Measurements from ENCODE around the gene C6orf120.
A peak's percentile ranks its signal among the peaks of the same experiment; 100 is the strongest.

C6orf120 gene

DNA sequence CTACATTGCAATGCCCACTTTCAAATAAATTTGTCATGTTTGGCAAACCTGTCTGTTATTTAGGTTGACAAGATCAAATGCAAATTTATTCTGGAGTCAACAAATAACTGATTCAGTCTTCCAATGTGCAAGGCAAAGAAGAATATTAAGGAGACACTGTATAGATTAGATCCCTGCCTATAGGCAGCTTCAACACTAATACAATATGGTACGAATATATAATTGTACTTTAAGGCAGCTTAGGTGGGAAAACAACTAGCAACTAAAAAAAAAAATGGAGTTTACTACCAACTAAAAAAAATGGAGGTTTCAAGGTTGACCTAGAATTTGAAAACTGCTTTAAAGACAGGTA lies 24.1 kb downstream of the C6orf120 start:
- DNase-seq, result no peak

DNA sequence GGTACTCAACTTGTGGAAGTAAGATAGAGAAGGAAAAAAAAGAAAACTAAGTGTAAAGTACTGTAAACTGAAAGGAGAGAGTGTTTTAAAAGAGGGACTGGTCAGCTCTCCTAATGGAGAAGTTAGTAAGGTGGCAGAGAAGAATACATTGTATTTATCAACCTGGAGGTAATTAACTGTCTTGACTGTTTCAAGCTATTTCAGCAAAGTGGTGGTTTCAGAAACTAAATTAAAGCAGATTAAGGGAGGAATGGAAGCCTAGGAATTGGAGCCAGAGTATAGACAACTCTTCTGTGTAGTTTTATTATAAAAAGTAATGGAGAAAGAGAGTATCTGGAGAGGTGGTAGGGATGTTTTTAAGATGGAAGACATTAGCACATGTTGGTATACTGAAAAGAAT lies 25.0 kb downstream of the C6orf120 start:
- DNase-seq, result no peak

DNA sequence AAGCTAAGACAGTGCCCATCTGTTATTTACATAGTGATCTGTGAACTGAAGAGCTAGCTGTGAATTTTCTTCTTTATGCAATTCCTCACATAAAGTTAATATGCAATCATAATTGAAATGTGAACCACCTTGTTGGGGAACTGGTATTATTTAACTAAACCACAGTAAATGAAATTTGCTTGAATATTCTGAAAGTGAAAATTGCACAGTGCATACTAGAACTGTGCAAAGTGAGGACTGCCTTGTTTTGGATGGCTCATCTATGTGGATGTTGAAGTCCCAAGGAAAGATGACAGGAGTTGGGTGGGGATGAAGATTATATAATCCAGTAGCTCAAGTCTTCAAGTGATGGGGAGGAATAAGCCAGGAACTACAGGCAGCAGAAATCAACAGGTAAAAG lies 28.0 kb downstream of the C6orf120 start:
- DNase-seq, result no peak

DNA sequence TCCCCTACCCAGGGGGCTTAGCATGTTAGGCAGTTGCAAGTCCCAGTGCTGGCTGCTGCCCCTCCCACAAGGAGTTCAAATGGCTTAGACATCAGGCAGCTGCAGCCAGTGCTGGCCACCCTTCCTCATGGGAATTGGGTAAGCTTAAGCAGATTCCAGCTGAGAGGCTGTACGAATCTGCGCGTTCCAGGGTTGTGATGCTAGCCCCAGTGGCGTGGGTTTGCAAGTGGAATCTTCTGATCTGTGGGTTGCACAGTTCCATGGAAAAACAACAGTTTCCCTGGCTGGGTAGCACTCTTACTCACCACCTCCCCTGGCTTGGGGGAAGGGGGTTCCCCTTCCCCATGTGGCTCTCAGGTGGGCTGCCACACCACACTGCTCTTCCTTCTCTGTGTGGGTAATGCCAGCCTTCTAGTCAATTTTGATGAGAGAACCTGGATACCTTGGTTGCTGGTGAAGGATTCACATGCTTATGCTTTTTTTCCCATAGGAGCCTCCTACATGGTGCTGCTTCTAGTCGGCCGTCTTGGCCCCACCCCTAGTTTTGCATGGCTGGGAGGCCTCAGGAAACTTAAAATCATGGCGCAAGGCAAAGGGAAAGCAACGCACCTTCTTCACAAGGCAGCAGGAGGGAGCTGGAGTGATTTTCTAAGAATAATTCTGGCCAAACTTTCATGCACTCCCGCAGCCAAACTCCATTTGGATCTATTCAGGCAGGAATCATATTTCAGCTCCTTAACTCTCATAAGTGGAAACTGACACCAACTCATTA lies 36.5 kb downstream of the C6orf120 start:
- DNase-seq, result no peak

DNA sequence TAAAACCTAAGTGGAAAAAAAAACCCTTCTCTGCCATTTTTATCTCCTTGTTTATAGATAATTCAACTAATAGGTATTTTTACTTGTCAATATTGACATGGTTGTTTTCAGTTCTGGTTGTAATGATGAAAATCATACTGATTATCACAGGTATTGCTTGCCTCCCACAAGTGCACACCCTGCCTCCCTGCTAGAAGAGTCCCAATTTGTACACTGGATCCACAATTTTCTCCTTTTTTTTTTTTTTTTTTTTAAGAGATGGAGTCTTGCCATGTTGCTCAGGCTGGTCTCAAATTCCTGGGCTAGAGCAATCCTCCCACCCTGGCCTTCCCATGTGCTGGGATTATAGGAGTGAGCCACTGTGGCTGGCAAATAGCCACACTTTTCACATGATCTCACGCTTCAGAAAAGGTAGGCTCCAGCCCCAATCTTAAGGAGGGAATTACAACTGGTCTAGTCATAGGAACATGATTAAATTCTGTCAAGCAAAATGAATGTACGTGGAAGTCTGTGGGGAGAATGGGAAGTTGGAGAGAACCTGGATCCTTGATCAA lies 37.1 kb downstream of the C6orf120 start:
- no peak for DNase-seq

DNA sequence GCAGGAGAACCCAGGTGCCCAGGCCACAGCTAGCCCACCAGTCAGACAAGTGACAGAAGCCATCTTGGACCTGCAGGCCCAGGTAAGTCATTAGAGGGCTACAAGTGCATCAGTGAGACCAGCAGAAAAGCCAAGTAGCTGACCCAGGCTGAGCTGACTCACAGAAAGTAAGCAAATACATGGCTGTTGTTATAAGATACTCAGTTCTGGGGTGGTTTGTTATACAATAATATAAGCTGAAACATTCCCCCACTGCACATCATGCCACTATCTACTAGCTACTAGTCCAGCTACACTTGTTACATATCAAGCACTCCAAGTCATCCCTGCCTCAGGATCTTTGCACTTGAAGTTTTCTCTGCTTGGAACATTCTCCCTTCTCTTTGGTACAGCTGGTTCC lies 39.4 kb downstream of the C6orf120 start:
- no peak for DNase-seq

DNA sequence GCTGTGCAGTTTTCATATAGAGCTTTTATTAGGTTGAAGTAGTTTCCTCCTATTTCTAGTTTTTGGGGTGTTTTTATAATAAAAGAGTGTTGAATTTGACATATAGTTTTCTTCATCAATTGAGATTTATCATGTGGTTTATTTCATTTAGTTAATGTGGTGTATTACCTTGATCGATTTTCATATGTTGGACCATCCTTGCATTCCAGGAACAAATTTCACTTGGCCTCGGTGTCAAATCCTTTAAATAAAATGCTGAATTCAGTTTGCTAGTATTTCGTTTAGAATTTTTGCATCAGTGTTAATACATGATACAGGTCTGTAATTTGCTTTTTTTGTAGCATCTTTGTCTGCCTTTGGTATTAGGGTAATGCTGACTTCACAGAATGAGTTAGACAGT lies 43.5 kb downstream of the C6orf120 start:
- no peak for DNase-seq

DNA sequence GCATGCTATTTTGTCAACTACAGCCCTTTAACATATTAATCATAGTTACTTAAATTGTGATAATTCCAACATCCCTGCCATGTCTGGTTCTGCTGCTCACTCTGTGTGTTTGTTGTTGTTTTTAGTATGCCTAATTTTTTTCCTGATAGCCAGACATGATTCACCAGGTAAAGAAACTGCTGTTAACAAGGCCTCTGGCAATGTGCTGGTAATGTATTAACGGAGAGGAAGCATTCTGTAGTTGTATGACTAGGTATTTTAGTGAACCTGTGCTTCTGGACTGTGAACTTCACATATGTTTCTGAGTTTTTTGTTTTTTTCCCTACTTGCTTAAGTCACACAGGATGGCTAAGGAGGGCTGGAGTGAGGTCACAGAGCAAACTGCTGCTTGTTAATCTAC lies 44.6 kb downstream of the C6orf120 start:
- DNase-seq, result no peak

DNA sequence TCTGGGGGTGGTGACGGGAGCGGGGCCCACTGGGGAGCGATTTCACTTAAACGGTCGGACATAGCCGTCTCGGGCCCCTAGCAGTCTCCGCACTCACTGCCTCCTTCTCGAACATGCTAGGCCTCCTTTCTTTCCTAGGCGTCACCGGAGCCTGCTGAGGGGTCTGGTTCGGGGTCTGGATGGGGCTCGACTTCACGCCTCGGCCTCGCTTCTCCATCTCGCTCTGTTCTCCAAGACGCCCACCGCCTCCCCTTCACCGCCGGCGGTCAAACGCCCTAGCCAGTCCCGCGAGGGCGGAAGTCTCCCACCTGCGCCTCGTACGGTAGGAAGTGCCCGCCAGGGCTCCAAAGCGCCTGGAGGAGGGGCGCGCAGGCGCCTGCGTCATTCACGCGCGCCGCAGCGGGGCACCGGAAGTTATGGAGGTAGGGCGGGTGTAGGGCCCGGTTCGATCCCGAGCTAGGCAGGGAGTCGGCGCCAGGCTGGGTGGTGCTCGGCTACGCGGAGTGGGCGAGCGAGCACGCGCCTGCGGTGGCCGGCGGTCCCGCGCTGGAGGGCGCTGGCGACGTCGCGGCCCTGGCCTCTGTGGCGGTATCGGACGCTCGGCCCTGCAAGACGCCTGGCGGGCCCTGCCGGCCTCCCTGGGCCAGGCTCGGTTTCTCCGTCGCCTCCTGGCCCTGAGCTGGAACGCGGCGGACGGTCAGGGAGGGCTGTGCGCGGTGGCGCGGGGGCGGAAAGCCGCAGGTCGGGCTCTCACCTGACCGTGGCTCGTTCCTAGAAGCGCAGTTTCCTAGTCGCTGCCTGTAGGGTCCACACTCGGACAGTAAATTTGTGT lies 49.5 kb downstream of the C6orf120 start, which contains the start of the genes DYNLT2 and ERMARD:
TSS of gene DYNLT2 (minus strand) at position 331 of the 832 bp plus-strand sequence. CDS start at position 217, 114 bp downstream.
TSS of gene ERMARD (plus strand) at position 381 of the 832 bp plus-strand sequence. CDS start at position 417, 36 bp downstream.
- peak; percentile 89 to 91 for DNase-seq

DNA sequence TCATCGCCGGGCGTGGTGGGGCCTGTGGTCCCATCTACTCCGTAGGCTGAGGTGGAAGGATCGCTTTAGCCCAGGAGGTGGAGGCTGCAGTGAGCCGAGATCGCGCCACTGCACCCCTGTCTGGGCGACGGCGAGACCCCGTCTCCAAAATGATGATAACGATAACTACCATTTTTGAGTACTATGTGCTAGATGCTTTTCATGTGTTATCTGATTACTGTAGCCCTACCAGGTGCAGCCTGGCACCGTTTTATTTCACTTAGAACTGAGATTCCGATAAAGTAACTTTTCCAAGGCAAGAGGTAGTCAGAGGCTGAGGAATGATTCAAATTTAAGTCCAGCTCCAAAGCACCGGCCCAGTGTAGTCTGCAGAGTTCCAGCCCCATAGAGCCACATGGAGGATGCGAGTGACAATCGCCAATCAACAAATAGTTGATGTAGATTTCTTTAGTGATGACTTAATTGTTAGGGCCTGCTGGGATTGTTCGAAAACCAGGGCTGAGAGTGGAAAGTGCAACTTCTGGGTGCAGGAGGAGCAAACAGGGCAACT lies 50.2 kb downstream of the C6orf120 start:
- DNase-seq, result no peak

Measured in activated CD4-positive, alpha-beta T cell treated with anti-CD3 and anti-CD28 coated beads for 4 hours (primary cell).